Neuronal stem cell (in vitro differentiated cells): Measurements from ENCODE around the gene SUCLG1.

Experiments
- DNase-seq: peaks from one replicate; pipeline ENCODE4 v3.0.0-alpha.2; 2013; ENCODE audit warnings: low spot score
- H2AFZ ChIP-seq: one replicate; pipeline ENCODE4 v1.6.1; 2013; ENCODE audit warnings: mild to moderate bottlenecking, low read length, inconsistent platforms
- H2AK5ac ChIP-seq: 2 replicates; pipeline ENCODE4 v1.6.1; 2013; ENCODE audit warnings: low read depth, mild to moderate bottlenecking, inconsistent platforms, low read length, moderate library complexity, mixed read lengths
- H2BK120ac ChIP-seq: 2 replicates; pipeline ENCODE4 v1.6.1; 2013; ENCODE audit warnings: low read depth, mild to moderate bottlenecking, inconsistent platforms, low read length, moderate library complexity, mixed read lengths
- H2BK12ac ChIP-seq: one replicate; pipeline ENCODE4 v1.6.1; 2013; ENCODE audit warnings: low read length, inconsistent platforms
- H2BK15ac ChIP-seq: 2 replicates; pipeline ENCODE4 v1.6.1; 2013; ENCODE audit warnings: mild to moderate bottlenecking, low read length, inconsistent platforms, mixed read lengths
- H2BK5ac ChIP-seq: one replicate; pipeline ENCODE4 v1.6.1; 2013; ENCODE audit warnings: inconsistent platforms, mild to moderate bottlenecking, low read length, moderate library complexity
- H3K14ac ChIP-seq: one replicate; pipeline ENCODE4 v1.6.1; 2013; ENCODE audit warnings: low read length, inconsistent platforms
- H3K18ac ChIP-seq: 2 replicates; pipeline ENCODE4 v1.6.1; 2013; ENCODE audit warnings: low read length, inconsistent platforms
- H3K23ac ChIP-seq: 2 replicates; pipeline ENCODE4 v1.6.1; 2013; ENCODE audit warnings: low read depth, mild to moderate bottlenecking, mixed read lengths, low read length, inconsistent platforms; ENCODE audit not compliant: poor library complexity
- H3K27ac ChIP-seq: replicated peaks from 3 replicates; pipeline ENCODE4 v1.5.1; 2013; ENCODE audit warnings: low read length, inconsistent platforms
- H3K27me3 ChIP-seq, 3 experiments: 2 replicates each; pipeline ENCODE4 v1.6.1; 2013; ENCODE audit warnings: low read length in 3 of 3, mild to moderate bottlenecking in 2 of 3, inconsistent platforms in 1 of 3, low read depth in 1 of 3, mixed read lengths in 1 of 3, moderate library complexity in 1 of 3; ENCODE audit not compliant: control insufficient read depth in 3 of 3, insufficient read depth in 3 of 3
- H3K36me3 ChIP-seq, 2 donors: replicated peaks in 1 of 2; 2 replicates each; pipeline ENCODE4 v1.6.1; 2013; ENCODE audit warnings: low read length in 2 of 2; ENCODE audit not compliant: control insufficient read depth in 2 of 2, insufficient read depth in 2 of 2
- H3K4ac ChIP-seq: 2 replicates; pipeline ENCODE4 v1.6.1; 2013; ENCODE audit warnings: inconsistent platforms, mild to moderate bottlenecking, low read length, moderate library complexity
- H3K4me1 ChIP-seq, 2 donors: 1 replicate in 1 of 2; 2 replicates in 1 of 2; pipeline ENCODE4 v1.6.1; 2013; ENCODE audit warnings: low read length in 2 of 2, low read depth in 1 of 2; ENCODE audit not compliant: control insufficient read depth in 2 of 2, insufficient read depth in 1 of 2
- H3K4me2 ChIP-seq: one replicate; pipeline ENCODE4 v1.6.1; 2013; ENCODE audit warnings: mild to moderate bottlenecking, low read length, inconsistent platforms; ENCODE audit not compliant: insufficient read depth, poor library complexity, severe bottlenecking
- H3K4me3 ChIP-seq, 2 donors: 2 replicates each; pipeline ENCODE4 v1.5.1; 2013; ENCODE audit warnings: low read length in 2 of 2, mild to moderate bottlenecking in 2 of 2, inconsistent platforms in 1 of 2, moderate library complexity in 1 of 2
- H3K79me1 ChIP-seq: one replicate; pipeline ENCODE4 v1.6.1; 2013; ENCODE audit warnings: low read depth, mild to moderate bottlenecking, inconsistent platforms, low read length, moderate library complexity
- H3K9ac ChIP-seq: one replicate; pipeline ENCODE4 v1.6.1; 2013; ENCODE audit warnings: mild to moderate bottlenecking, low read depth, low read length, inconsistent platforms; ENCODE audit not compliant: poor library complexity
- H3K9me3 ChIP-seq, 2 donors: replicated peaks in 1 of 2; 2 replicates each; pipeline versions ENCODE3 to v1.6.1; 2013; ENCODE audit warnings: low read length in 2 of 2, mild to moderate bottlenecking in 2 of 2, inconsistent platforms in 1 of 2, low read depth in 1 of 2, mixed read lengths in 1 of 2, moderate library complexity in 1 of 2; ENCODE audit not compliant: control insufficient read depth in 2 of 2, insufficient read depth in 1 of 2
- H4K8ac ChIP-seq: one replicate; pipeline ENCODE4 v1.6.1; 2013; ENCODE audit warnings: low read depth, mild to moderate bottlenecking, inconsistent platforms, low read length, moderate library complexity
- H4K91ac ChIP-seq: one replicate; pipeline ENCODE4 v1.6.1; 2013; ENCODE audit warnings: low read length, low read depth, mild to moderate bottlenecking, inconsistent platforms; ENCODE audit not compliant: poor library complexity
- WGBS, 2 donors: extraction: QIAGEN DNeasy Blood & Tissue Kit; methylation state at CpG; one replicate each; pipeline ENCODE4 v1.1.7; 2013; ENCODE audit warnings: missing lambda C conversion rate in 2 of 2, mixed read lengths in 1 of 2; ENCODE audit not compliant: insufficient read length in 2 of 2, insufficient replicate concordance in 1 of 2; ENCODE audit errors: extremely low coverage in 2 of 2; 5-methylcytosine and 5-hydroxymethylcytosine counted together

SUCLG1 gene

GRCh38 chr2:84467389-84467788 lies 8.3 kb upstream of the SUCLG1 start:
- no peak overlapping the region for H2BK12ac ChIP-seq
- H3K36me3 ChIP-seq = no peaks in the 10 kb centered on the region
- no peak overlapping the region for H3K4me2 ChIP-seq
- no peak overlapping the region for H3K23ac ChIP-seq
- no peak overlapping the region for H2AFZ ChIP-seq
- no peak overlapping the region for H3K27ac ChIP-seq
- H3K4me3 ChIP-seq = no peak overlapping the region
- no peak overlapping the region for H2AK5ac ChIP-seq
- no peak overlapping the region for H3K14ac ChIP-seq
- no peak overlapping the region for H2BK15ac ChIP-seq
- H3K4ac ChIP-seq = no peak overlapping the region
- H2BK120ac ChIP-seq = no peak overlapping the region
- WGBS, 2 donors = no CpG with 5 or more reads among the region's 1 CpG
- no peak overlapping the region for H4K8ac ChIP-seq
- H3K79me1 ChIP-seq = no peaks in the 10 kb centered on the region
- no peak overlapping the region for H2BK5ac ChIP-seq
- no peak overlapping the region for H3K9ac ChIP-seq
- no peaks in the 10 kb centered on the region for H3K4me1 ChIP-seq
- H3K18ac ChIP-seq = no peak overlapping the region
- H3K9me3 ChIP-seq = peaks cover 5 to 17% of the 10 kb centered on the region in 2 donors
- no peak overlapping the region for H4K91ac ChIP-seq
- no peak for DNase-seq
- H3K27me3 ChIP-seq = no peaks in the 10 kb centered on the region

DNA sequence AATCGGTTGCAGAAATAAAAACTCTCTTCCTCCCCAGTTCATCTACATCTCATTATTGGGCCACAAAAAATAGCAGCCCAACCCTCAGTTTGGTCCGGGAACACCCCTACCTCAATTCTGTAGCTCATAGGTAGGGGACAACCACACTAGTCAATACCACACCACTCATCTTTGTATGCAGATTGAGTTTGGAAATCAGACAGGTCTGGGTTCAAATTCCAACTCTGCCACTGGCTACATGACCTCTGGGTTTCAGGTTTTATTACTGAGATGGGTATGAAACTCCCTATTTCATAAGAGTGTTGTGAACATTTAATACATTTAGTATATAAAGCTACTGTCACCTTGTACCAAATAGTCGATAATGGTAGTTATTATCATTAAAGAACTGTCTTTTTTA lies 2.2 kb upstream of the SUCLG1 start:
- no peak for DNase-seq
- Histone ChIP-seq H2BK5ac (no peak overlapping the region), H2BK120ac (no peak overlapping the region), H3K79me1 (peaks cover 3% of the 10 kb centered on the region), H3K14ac (no peak overlapping the region), H3K23ac (no peak overlapping the region), H3K4me1 (peaks cover 2% of the 10 kb centered on the region in 2 donors), H3K9me3 (peaks cover 0 to 1% of the 10 kb centered on the region in 2 donors), H3K4me2 (no peak overlapping the region), H2BK15ac (no peak overlapping the region), H3K27ac (no peak overlapping the region), H3K9ac (no peak overlapping the region), H2AK5ac (no peak overlapping the region), H2BK12ac (no peak overlapping the region), H3K4me3 (no peak overlapping the region), H3K18ac (no peak overlapping the region), H3K4ac (no peak overlapping the region), H3K27me3 (no peaks in the 10 kb centered on the region), H4K8ac (no peak overlapping the region), H4K91ac (no peak overlapping the region), H3K36me3 (no peaks in the 10 kb centered on the region), H2AFZ (no peak overlapping the region)
- no CpG with 5 or more reads among the region's 3 CpGs for WGBS, 2 donors

DNA sequence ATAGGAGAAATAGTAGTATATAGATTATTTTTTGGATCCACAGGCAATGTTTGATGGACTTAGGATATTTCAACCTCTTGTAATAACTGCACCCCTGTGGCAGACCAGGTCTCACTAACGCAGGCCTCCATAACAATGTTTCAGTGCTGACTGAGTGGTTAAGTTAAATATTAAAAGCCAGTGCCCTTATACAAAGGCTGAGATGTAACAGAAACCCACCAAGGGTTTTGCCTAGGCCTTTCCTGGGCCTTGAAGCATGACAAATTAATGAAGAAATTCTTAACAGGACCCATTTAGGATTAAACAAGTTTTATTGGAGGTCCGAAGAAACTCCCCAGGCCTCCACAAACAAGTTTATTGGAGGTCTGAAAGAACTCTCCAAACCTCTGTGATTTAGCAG lies 1.6 kb upstream of the SUCLG1 start:
- H3K9me3 ChIP-seq = peaks cover 0 to 1% of the 10 kb centered on the region in 2 donors
- H2BK120ac ChIP-seq = no peak overlapping the region
- H2BK15ac ChIP-seq = no peak overlapping the region
- no peak overlapping the region for H4K8ac ChIP-seq
- no peak for DNase-seq
- H3K4me1 ChIP-seq = peaks cover 2% of the 10 kb centered on the region in 2 donors
- no peak overlapping the region for H3K14ac ChIP-seq
- H3K79me1 ChIP-seq = peaks cover 3% of the 10 kb centered on the region
- no peak overlapping the region for H3K23ac ChIP-seq
- no peak overlapping the region for H2AFZ ChIP-seq
- no peak overlapping the region for H2BK5ac ChIP-seq
- H3K4ac ChIP-seq = no peak overlapping the region
- no peak overlapping the region for H3K4me3 ChIP-seq
- no peak overlapping the region for H2AK5ac ChIP-seq
- H4K91ac ChIP-seq = no peak overlapping the region
- no peak overlapping the region for H3K18ac ChIP-seq
- H3K27me3 ChIP-seq = no peaks in the 10 kb centered on the region
- H2BK12ac ChIP-seq = no peak overlapping the region
- no CpG with 5 or more reads among the region's 2 CpGs for WGBS, 2 donors
- no peak overlapping the region for H3K9ac ChIP-seq
- H3K4me2 ChIP-seq = no peak overlapping the region
- H3K27ac ChIP-seq = no peak overlapping the region
- H3K36me3 ChIP-seq = no peaks in the 10 kb centered on the region

GRCh38 chr2:84459944-84460429 lies 907 bp upstream of the SUCLG1 start:
- H2BK120ac ChIP-seq = no peak overlapping the region
- no peak overlapping the region for H2BK5ac ChIP-seq
- H3K79me1 ChIP-seq = peaks cover 3% of the 10 kb centered on the region
- peaks cover 2% of the 10 kb centered on the region in 2 donors for H3K4me1 ChIP-seq
- H3K27ac ChIP-seq = no peak overlapping the region
- H2AFZ ChIP-seq = peak overlapping the region; percentile 86
- no peak overlapping the region for H4K91ac ChIP-seq
- no peak overlapping the region for H3K14ac ChIP-seq
- peak overlapping the region; percentile 77 to 97 for H3K4me3 ChIP-seq
- peaks cover 0 to 1% of the 10 kb centered on the region in 2 donors for H3K9me3 ChIP-seq
- H3K18ac ChIP-seq = no peak overlapping the region
- no peak overlapping the region for H4K8ac ChIP-seq
- H2AK5ac ChIP-seq = no peak overlapping the region
- WGBS, 2 donors = no CpG with 5 or more reads among the region's 4 CpGs
- H3K9ac ChIP-seq = no peak overlapping the region
- no peak overlapping the region for H3K4ac ChIP-seq
- H2BK12ac ChIP-seq = no peak overlapping the region
- no peak overlapping the region for H3K23ac ChIP-seq
- no peaks in the 10 kb centered on the region for H3K27me3 ChIP-seq
- H2BK15ac ChIP-seq = no peak overlapping the region
- no peaks in the 10 kb centered on the region for H3K36me3 ChIP-seq
- H3K4me2 ChIP-seq = peak overlapping the region; percentile 58
- no peak for DNase-seq
